Dedifferentiated amniotic fluid mesenchymal stem cell (primary cell): ENCODE data around the gene BACH2.

Experiments used
- DNase-seq: peaks from one replicate; pipeline ENCODE4 v3.0.0-alpha.2; 2016; ENCODE audit errors: extremely low spot score

Gene BACH2

DNA sequence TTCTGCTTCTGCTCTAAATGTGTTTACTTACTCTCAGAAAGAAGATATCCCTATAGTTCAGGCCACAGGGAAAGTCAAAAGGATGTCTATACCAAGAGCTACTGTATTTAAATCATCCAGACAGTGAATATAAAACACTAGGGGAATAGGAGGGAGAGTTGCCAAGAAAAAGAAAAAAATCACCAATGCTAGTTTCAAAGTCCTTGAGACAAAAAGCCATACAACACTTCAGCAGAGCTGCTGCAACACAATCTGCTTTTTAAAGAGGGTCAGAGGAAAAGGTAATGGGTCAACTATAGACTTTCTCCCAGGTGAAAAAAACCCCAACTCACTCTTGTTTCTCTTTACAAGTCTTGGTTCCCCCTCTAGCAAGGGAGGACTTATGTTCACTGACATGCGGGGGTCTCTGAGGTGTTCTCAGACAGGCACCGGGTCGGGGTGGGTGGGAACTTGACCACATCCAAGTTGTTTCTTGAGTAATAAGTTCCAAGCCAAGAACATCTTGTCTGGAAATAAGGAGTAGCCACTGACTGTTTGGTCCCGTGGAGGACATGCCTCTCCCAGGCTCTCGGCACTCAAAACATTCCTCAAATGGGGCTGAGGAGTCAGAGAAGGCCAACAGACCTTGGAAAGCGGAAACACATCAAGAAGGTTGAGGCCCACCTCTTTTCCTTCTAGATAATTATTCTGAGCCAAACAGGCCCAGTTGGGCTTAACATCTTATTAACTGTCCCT, 354.7 kb downstream of the BACH2 start:
- no peak for DNase-seq

DNA sequence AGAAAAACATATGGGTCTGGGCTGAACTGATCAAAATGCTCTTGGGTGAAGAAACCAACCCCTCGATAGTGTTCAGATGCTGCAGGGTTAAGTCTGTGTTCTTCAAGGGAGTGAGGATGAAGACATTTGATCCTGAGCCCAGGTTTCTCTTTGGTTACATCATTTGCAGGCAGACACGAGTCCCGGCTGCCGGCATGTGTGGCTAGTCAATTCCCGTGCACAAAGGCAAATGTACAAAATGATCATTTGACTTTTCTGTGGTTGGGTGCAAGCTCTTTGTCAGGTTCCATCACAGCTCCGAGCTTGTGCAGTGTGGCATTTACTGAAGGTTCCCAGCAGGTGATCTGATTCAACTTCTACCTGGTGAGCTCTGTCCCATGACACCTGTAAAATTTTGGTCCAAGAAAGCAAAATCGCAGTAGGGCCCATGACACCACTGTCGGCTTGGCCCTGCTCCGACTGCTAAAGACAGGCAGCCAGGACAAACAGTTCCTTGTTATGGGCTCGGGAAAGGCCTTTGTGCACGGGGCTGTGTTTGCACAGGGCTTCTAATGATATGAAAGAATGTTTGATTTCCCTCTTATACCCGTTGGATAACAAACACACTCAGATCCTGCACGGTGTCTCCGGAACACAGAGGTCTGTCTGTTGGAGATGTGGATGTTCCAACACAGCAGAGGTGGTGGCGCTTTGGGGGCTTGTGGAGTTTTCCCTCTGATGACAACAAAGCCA, 355.4 kb downstream of the BACH2 start:
- DNase-seq = no peak

DNA sequence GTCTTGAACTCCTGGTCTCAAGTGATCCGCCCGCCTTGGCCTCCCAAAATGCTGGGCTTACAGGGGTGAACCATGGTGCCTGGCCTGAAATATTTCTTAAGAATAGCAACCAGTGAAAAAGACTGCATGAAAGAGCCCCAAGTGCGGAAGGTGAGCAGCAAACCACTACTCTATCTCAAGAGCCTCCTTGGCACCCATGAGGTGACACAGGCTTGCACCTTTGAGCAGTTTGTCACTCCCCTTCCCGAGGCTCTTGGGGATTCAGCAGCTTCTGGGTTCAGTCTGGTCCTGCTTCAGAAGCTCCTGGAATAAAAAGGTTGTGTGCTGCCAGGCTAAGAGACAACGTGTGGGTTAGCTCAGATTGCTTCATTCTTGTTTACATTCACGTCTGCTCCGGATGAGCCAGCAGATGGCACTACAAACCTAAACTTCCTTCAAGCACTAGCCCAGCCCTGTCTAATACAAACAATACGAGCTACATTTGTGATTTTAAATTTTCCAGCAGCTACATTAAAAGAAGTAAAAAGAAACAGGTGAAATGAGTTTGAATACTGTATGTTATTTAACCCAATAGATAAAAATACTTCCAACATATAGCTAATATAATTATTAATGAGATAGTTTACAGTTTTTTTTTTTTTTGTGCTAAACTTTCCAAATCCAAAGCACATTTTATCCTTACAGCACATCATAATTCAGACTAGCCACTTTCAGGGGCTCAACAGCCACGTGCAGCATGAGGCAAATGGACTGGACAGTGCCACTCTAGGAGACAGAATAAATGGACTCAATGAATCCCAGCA, 356.2 kb downstream of the BACH2 start:
- DNase-seq = peak; percentile 92

- DNase-seq = no peak
Measured at GRCh38 chr6:89939144-89939543, 357.5 kb downstream of the BACH2 start.

- DNase-seq = no peak
Measured at GRCh38 chr6:89938014-89938413, 358.6 kb downstream of the BACH2 start.

- DNase-seq = no peak
Measured at GRCh38 chr6:89936177-89936576, 360.5 kb downstream of the BACH2 start.

DNA sequence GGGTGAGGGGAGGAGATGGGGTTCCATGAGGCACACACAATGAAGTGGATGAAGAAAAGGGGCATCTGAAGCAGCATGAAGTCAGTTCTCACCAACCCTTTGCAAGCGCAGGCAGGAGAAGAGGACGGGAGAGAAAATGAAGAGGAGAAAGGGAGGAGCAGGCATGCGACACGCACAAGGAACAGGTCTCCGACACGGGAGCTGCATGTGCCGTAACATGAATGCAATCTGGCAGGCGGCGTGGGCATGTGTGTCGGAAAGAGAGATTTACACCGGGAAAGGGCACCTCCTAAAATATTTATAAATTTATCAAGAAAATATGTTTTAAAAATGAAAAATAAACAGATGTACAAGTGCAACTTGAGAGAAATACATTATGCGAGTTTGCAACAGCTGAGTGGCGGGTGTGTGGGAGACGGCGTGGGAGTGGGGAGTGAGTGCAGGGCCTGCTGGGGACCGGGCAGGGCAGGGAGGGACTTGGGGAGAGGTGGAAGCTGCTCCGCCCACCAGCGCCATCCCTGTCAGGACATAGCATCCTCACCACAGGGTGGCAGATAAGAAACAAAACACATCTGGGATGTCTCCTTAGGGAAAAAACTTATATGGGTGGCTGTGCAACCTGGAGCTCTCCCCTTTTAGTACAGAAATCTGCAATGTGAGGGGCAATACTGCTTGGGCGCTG, 361.8 kb downstream of the BACH2 start:
- DNase-seq = no peak

DNA sequence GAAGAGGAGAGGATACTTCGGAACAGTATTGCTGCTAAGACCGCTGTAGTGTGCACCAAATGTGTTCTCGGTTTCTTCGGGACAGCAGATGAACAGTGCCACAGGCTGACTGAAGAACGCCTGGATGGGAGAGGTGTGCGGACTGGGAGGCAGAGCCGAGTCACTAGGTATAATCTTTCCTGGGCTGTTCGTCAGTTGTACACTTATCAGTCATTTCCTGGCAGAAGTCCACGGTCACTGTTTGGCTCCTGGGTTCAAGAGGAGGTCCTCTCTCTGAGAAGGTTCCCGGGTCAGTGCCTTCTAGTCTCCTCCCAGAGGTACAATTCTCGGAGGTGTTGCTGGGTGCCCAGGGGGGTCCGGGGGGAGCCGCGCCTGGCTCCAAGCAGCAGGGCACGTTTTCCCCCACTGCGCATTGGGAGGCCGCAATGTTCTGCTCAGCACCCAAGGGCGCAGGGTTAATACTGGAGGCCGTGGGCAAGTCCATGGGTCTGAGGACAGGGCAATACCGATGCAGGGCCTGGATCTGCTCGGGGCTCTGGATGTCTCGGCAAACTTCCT, 364.3 kb downstream of the BACH2 start:
- no peak for DNase-seq

DNA sequence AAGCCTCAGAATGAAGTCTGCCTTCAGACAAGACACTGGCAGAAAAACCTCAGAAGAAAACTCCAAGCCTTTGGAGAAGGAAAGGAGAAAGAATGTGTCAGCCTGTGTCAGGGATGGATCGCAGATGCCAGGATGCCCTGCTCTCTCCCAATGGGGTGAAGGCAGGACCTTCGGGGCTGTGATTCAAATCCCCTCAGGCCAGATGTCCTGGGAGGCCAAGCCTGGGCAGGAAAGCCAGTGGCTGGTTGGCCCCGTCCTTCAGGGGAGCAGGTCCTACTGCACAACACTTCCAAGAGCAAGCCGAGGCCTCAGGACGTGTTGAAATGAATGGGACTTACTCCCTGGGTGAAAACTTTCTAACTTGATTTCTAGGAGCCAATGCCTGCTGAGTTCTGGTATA, 365.9 kb downstream of the BACH2 start:
- DNase-seq = no peak

- no peak for DNase-seq
Measured at GRCh38 chr6:89928604-89929003, 368.0 kb downstream of the BACH2 start.

DNA sequence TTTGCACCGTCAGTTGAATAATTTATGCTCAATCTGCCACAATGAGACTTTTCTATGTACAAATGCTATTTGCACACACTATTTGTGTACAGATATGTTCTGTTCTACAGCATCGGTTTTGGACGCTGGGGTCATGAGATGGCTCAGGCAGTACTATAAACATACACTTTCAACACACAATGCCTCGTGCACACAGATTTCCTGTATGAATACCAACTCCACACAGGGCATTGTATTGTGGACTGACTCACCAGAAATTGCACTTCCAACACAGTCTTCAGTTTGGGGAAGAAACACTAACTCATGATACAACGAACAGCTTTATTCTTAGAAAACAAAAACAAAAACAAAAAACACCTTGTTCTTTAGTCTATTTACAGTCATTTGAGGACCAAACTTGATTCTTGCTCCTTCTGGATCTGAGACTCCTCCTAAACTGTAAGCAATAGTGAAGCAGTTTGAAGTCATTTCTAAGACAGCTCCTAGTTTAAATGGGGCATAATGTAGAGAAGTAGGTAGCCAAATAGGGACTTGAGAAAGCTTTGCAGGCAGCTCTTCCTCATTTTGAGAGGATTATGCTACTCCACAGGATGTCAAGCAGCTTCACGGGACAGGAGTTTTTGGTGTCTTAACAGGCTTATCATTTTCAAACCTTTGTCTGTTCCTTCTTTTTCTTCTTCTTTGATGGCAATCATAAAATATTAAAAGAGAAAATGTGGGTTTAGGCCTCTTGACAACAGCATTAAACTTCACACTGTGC, 368.7 kb downstream of the BACH2 start:
- DNase-seq = no peak

DNA sequence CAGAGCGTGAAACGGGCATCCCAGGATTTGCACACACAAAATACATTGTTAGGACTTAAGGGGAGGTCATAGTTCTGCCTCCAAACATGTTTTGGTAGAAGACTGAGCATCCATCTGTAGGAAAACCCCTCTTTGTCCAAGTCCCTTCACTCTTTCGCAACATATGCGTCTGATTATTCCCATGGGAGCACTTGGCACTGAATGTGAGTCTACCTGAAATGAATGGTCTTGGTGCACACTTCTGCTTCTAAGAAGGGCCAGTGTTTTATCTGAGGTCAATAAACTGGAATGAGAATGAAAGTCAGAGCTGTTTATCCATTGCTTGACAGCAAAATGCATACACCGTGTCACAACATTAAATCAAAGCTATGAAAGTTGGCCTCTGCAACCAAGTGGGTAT, 369.4 kb downstream of the BACH2 start:
- DNase-seq = no peak

GRCh38 chr6:89925826-89926225, 370.8 kb downstream of the BACH2 start:
- no peak for DNase-seq

GRCh38 chr6:89924231-89924630, 372.4 kb downstream of the BACH2 start:
- no peak for DNase-seq

DNA sequence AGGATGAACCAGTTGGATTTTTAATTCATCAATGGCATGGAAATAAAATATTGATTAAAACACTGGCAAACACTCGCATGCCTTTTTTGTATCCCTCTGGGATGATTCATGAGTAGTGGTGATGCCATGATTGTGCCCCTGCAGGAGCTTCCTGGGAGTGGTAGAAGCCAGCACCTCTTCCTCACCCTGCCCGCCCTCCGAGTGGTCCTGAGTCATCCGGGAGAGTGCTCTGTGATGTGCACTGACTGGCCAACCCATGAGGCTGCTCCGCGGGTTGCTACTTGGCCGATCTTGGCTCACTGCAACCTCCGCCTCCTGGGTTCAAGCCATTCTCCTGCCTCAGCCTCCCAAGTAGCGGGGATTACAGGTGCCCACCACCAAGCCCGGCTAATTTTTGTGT, 375.0 kb downstream of the BACH2 start:
- no peak for DNase-seq

GRCh38 chr6:89921197-89921596, 375.4 kb downstream of the BACH2 start:
- no peak for DNase-seq

GRCh38 chr6:89917801-89918366, 378.8 kb downstream of the BACH2 start:
- DNase-seq = no peak

DNA sequence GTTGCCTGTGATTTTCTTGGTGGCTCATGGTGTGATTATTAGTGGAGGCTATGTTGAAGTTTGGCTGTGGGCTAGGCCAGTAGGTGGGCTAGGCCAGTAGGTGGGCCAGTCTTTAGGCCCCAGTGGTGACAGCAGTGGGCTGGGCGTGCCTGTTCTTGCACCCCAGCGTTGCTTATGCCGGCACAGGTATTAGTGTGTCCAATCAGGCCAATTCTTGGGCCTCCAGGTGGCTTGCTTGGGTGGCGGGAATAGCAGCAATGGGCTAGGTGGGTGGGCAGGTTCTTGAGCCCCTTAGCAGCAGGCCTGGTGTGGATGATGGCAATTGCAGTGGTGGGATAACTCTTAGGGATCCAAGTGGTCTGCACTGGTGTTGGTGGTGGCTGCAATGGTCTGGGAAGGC, 379.4 kb downstream of the BACH2 start:
- DNase-seq = no peak

- DNase-seq = no peak
Measured at GRCh38 chr6:89916136-89916920, 380.3 kb downstream of the BACH2 start.

GRCh38 chr6:89910902-89911240, 385.8 kb downstream of the BACH2 start:
- no peak for DNase-seq
